Panc1 (cell line): ENCODE data around the gene NDUFS7. TPM values are rescaled to one million over a fixed set of nuclear protein-coding genes. Genes with fewer than 3 reads are reported as not detected.

ENCODE experiments used
- ATAC-seq: fragments of 200-7000 bp; cut with Tn5 transposase; 2 replicates; pipeline ENCODE4 v1.9.1; 2020; ENCODE audit warnings: mild to moderate bottlenecking, moderate library complexity
- BruUV-seq: library from RNA; stranded (reverse); fragments of 400-500 nt; replicated peaks from 2 replicates; lab custom pipeline; 2021; lab: Mats Ljungman, UMichigan
- CTCF ChIA-PET: fragments of 300-600 bp; sonication (Branson Sonifier 250); formaldehyde crosslinking; loops from one replicate; lab custom pipeline; 2022; ENCODE audit warnings: antibody characterized with exemption; lab: Charles Lee
- POLR2A ChIA-PET: fragments of 300-600 bp; sonication (Branson Sonifier 250); formaldehyde crosslinking; loops from one replicate; lab custom pipeline; 2022; ENCODE audit warnings: antibody characterized with exemption; lab: Charles Lee
- DNase-seq: peaks from one replicate; pipeline ENCODE4 v3.0.0-alpha.2; 2010; ENCODE audit warnings: low read depth, low spot score
- H3K27ac ChIP-seq: 2 replicates; pipeline ENCODE4 v1.5.1; 2011; ENCODE audit warnings: mild to moderate bottlenecking, low read length, inconsistent platforms
- H3K27me3 ChIP-seq: fragments of 200-500 bp; sonication (Bioruptor generic); 2 replicates; pipeline ENCODE4 v1.6.0; 2014; ENCODE audit warnings: low read length, inconsistent platforms; ENCODE audit not compliant: control insufficient read depth, insufficient read depth
- H3K36me3 ChIP-seq: fragments of 200-500 bp; sonication (Bioruptor generic); 2 replicates; pipeline ENCODE4 v1.5.1; 2014; ENCODE audit warnings: inconsistent platforms, mild to moderate bottlenecking, low read length, moderate library complexity; ENCODE audit not compliant: control insufficient read depth, insufficient read depth
- H3K4me1 ChIP-seq: 2 replicates; pipeline ENCODE4 v1.5.1; 2011; ENCODE audit warnings: inconsistent platforms, mild to moderate bottlenecking, low read length, moderate library complexity; ENCODE audit not compliant: control insufficient read depth, insufficient read depth
- H3K4me3 ChIP-seq, 2 experiments: 2 replicates each; pipeline ENCODE4 v1.5.1; 2011 to 2012; ENCODE audit warnings: low read depth in 2 of 2, low read length in 2 of 2, mild to moderate bottlenecking in 2 of 2, inconsistent platforms in 1 of 2, moderate library complexity in 1 of 2
- H3K9me3 ChIP-seq: fragments of 200-500 bp; sonication (Bioruptor generic); 2 replicates; pipeline ENCODE4 v1.5.1; 2014; ENCODE audit warnings: low read depth, mild to moderate bottlenecking, inconsistent platforms, low read length, moderate library complexity; ENCODE audit not compliant: control insufficient read depth, insufficient read depth
- POLR2AphosphoS5 ChIP-seq: IDR thresholded peaks from 2 replicates; pipeline ENCODE4 v1.6.1; 2012; ENCODE audit warnings: mild to moderate bottlenecking, low read depth, low read length, moderate library complexity
- SIN3A ChIP-seq: IDR thresholded peaks from 2 replicates; pipeline ENCODE4 v1.6.1; 2012; ENCODE audit warnings: low read depth, mild to moderate bottlenecking, low read length, moderate library complexity, borderline replicate concordance; ENCODE audit not compliant: insufficient read depth
- TCF7L2 ChIP-seq: IDR thresholded peaks from 2 replicates; pipeline ENCODE4 v1.6.1; 2011; ENCODE audit warnings: mild to moderate bottlenecking, low read depth, low read length, inconsistent platforms
- in situ Hi-C: cut with HindIII; loops from 2 replicates; pipeline ENCODE4 v1.10.0; 2016; ENCODE audit warnings: low sequenced_read_pairs, low pct_unique_long_range_greater_than_20kb
- intact Hi-C: fragments of 100-400 bp; cut with micrococcal nuclease; formaldehyde crosslinking; loops from one replicate; pipeline ENCODE4 v1.10.0; 2022; ENCODE audit not compliant: unreplicated experiment
- total RNA-seq: library from RNA; stranded (reverse); gene quantifications from one replicate; pipeline ENCODE4 v1.2.1, GENCODE V29; 2021; ENCODE audit not compliant: unreplicated experiment
- TF ChIP-seq, protein P1 (sequence below), 2 experiments: IDR thresholded peaks; 2 replicates each; pipeline ENCODE4 v1.6.1; 2011 to 2012; ENCODE audit warnings: low read depth in 2 of 2, control low read depth in 1 of 2, low read length in 1 of 2, mild to moderate bottlenecking in 1 of 2, moderate library complexity in 1 of 2; ENCODE audit not compliant: insufficient read depth in 1 of 2
- TF ChIP-seq, protein P2 (sequence below): fragments of 450-650 bp; IDR thresholded peaks from 2 replicates; pipeline ENCODE4 v1.5.1; 2017; ENCODE audit warnings: mild to moderate bottlenecking

The NDUFS7 gene
- total RNA-seq, 1 experiment from 2014 or later: 73.0 TPM

DNA sequence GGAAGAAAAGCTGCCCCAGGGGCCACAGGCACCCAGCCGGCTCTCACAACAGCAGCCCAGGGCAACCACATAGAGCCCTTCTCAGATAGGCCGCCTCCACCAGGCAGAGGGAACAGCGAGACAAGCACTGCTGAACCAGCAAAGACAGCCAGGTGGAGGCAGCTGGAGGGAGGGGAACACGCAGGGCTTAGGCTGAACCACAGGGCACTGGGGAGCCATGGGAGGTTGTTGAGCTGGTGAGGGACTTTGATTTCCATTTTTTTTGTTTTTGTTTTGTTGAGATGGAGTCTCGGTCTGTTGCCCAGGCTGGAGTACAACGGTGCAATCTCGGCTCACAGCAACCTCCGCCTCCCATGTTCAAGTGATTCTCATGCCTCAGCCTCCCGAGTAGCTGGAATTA, 14.1 kb downstream of the NDUFS7 start:
- no peak overlapping the region for H3K4me3 ChIP-seq
- peaks cover 18% of the 10 kb centered on the region for H3K4me1 ChIP-seq
- DNase-seq (no peak), ATAC-seq (no peak)
- in situ Hi-C loops: no loop called here
- H3K27me3 ChIP-seq: no peaks in the 10 kb centered on the region
- H3K27ac ChIP-seq: no peak overlapping the region
- H3K36me3 ChIP-seq: peaks cover 6% of the 10 kb centered on the region; the same call in 1 of the 2 replicates
- intact Hi-C loops: no loop called here
- TF ChIP-seq, protein P1, sequence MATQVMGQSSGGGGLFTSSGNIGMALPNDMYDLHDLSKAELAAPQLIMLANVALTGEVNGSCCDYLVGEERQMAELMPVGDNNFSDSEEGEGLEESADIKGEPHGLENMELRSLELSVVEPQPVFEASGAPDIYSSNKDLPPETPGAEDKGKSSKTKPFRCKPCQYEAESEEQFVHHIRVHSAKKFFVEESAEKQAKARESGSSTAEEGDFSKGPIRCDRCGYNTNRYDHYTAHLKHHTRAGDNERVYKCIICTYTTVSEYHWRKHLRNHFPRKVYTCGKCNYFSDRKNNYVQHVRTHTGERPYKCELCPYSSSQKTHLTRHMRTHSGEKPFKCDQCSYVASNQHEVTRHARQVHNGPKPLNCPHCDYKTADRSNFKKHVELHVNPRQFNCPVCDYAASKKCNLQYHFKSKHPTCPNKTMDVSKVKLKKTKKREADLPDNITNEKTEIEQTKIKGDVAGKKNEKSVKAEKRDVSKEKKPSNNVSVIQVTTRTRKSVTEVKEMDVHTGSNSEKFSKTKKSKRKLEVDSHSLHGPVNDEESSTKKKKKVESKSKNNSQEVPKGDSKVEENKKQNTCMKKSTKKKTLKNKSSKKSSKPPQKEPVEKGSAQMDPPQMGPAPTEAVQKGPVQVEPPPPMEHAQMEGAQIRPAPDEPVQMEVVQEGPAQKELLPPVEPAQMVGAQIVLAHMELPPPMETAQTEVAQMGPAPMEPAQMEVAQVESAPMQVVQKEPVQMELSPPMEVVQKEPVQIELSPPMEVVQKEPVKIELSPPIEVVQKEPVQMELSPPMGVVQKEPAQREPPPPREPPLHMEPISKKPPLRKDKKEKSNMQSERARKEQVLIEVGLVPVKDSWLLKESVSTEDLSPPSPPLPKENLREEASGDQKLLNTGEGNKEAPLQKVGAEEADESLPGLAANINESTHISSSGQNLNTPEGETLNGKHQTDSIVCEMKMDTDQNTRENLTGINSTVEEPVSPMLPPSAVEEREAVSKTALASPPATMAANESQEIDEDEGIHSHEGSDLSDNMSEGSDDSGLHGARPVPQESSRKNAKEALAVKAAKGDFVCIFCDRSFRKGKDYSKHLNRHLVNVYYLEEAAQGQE (IDR thresholded peaks at IDR 0.05; ENCODE audit: insufficient read depth in 1 of 2, low read depth in 2 of 2, low read length in 1 of 2): no peak
- TF ChIP-seq TCF7L2 (no peak), SIN3A (no peak), POLR2AphosphoS5 (no peak)
- TF ChIP-seq, protein P2, sequence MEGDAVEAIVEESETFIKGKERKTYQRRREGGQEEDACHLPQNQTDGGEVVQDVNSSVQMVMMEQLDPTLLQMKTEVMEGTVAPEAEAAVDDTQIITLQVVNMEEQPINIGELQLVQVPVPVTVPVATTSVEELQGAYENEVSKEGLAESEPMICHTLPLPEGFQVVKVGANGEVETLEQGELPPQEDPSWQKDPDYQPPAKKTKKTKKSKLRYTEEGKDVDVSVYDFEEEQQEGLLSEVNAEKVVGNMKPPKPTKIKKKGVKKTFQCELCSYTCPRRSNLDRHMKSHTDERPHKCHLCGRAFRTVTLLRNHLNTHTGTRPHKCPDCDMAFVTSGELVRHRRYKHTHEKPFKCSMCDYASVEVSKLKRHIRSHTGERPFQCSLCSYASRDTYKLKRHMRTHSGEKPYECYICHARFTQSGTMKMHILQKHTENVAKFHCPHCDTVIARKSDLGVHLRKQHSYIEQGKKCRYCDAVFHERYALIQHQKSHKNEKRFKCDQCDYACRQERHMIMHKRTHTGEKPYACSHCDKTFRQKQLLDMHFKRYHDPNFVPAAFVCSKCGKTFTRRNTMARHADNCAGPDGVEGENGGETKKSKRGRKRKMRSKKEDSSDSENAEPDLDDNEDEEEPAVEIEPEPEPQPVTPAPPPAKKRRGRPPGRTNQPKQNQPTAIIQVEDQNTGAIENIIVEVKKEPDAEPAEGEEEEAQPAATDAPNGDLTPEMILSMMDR: no peak
- ChIA-PET POLR2A (no interaction called here), CTCF (no interaction called here)
- BruUV-seq: no TSS peak
- no peaks in the 10 kb centered on the region for H3K9me3 ChIP-seq

DNA sequence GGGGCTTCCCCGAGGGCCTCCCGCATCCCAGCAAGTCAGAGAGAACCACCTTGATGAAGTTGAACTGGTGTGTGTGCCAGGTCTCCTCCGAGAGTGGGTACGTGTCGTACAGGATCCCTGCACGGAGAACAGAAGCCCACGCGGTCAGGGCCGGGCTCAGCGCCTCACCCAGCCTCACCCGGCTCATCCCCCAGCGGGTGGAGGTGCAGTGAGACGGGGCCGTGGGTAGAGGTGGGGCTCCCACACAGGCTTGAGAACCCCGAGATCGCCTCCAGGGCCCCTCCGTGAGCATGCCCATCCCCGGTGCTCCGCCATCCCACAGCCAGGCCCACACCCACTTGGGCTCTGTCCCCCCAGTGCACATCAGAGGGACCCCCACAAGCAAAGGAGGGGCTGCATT, 15.4 kb downstream of the NDUFS7 start:
- in situ Hi-C loops (no loop called here), intact Hi-C loops (no loop called here)
- TF ChIP-seq, protein P1 (IDR thresholded peaks at IDR 0.05; ENCODE audit: insufficient read depth in 1 of 2, low read depth in 2 of 2, low read length in 1 of 2): no peak
- TF ChIP-seq, protein P2: no peak
- TF ChIP-seq POLR2AphosphoS5: no peak
- TF ChIP-seq SIN3A: no peak
- no peak for TF ChIP-seq TCF7L2
- peaks cover 18% of the 10 kb centered on the region for H3K4me1 ChIP-seq
- no peaks in the 10 kb centered on the region for H3K9me3 ChIP-seq
- H3K36me3 ChIP-seq: peaks cover 6% of the 10 kb centered on the region; the same call in 1 of the 2 replicates
- no peaks in the 10 kb centered on the region for H3K27me3 ChIP-seq
- POLR2A ChIA-PET: no interaction called here
- no peak overlapping the region for H3K27ac ChIP-seq
- H3K4me3 ChIP-seq: no peak overlapping the region
- CTCF ChIA-PET: no interaction called here
- BruUV-seq: no TSS peak
- DNase-seq: no peak
- ATAC-seq: no peak
